Measurements from ENCODE around the gene EXOC4. TPM values are rescaled to one million over a fixed set of nuclear protein-coding genes. Genes with fewer than 3 reads are reported as not detected.

The EXOC4 gene
- total RNA-seq, 1 experiment from 2014 or later = 91.9 TPM

- DNase-seq = no peak
- Mint-ChIP-seq H3K36me3 (ENCODE audit: insufficient read depth, unreplicated experiment) (peaks cover 4% of the 10 kb centered on the region), H3K27ac (ENCODE audit: unreplicated experiment) (no peak overlapping the region), H3K27me3 (ENCODE audit: unreplicated experiment) (no peaks in the 10 kb centered on the region), H3K9me3 (ENCODE audit: low read depth, unreplicated experiment) (no peaks in the 10 kb centered on the region), H3K4me1 (ENCODE audit: low read depth, unreplicated experiment) (peaks cover 35% of the 10 kb centered on the region), H3K4me3 (ENCODE audit: low read depth, unreplicated experiment) (no peak overlapping the region)
- CTCF ChIA-PET = no interaction called here
- BruUV-seq (replicated peaks) = no TSS peak
- intact Hi-C loops (cut with micrococcal nuclease; ENCODE audit: unreplicated experiment) = no loop called here
- TF ChIP-seq, protein P1, sequence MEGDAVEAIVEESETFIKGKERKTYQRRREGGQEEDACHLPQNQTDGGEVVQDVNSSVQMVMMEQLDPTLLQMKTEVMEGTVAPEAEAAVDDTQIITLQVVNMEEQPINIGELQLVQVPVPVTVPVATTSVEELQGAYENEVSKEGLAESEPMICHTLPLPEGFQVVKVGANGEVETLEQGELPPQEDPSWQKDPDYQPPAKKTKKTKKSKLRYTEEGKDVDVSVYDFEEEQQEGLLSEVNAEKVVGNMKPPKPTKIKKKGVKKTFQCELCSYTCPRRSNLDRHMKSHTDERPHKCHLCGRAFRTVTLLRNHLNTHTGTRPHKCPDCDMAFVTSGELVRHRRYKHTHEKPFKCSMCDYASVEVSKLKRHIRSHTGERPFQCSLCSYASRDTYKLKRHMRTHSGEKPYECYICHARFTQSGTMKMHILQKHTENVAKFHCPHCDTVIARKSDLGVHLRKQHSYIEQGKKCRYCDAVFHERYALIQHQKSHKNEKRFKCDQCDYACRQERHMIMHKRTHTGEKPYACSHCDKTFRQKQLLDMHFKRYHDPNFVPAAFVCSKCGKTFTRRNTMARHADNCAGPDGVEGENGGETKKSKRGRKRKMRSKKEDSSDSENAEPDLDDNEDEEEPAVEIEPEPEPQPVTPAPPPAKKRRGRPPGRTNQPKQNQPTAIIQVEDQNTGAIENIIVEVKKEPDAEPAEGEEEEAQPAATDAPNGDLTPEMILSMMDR (IDR thresholded peaks at IDR 0.05; ENCODE audit: unreplicated experiment) = no peak
These were observed 315.7 kb downstream of the EXOC4 start for GRCh38 chr7:133568544-133568943.

- peaks cover 4% of the 10 kb centered on the region for H3K36me3 Mint-ChIP-seq (ENCODE audit: insufficient read depth, unreplicated experiment)
- CTCF ChIA-PET = no interaction called here
- H3K9me3 Mint-ChIP-seq (ENCODE audit: low read depth, unreplicated experiment) = no peaks in the 10 kb centered on the region
- H3K4me1 Mint-ChIP-seq (ENCODE audit: low read depth, unreplicated experiment) = peaks cover 38% of the 10 kb centered on the region
- no TSS peak for BruUV-seq (replicated peaks)
- TF ChIP-seq, protein P1 (IDR thresholded peaks at IDR 0.05; ENCODE audit: unreplicated experiment) = no peak
- intact Hi-C loops (cut with micrococcal nuclease; ENCODE audit: unreplicated experiment) = loop anchor here (5.0 kb wide), 1 partner anchor 177 kb away; no protein-coding TSS in a partner anchor
- H3K27ac Mint-ChIP-seq (ENCODE audit: unreplicated experiment) = peak overlapping the region; percentile 15
- no peaks in the 10 kb centered on the region for H3K27me3 Mint-ChIP-seq (ENCODE audit: unreplicated experiment)
- H3K4me3 Mint-ChIP-seq (ENCODE audit: low read depth, unreplicated experiment) = no peak overlapping the region
- no peak for DNase-seq
These were observed 317.4 kb downstream of the EXOC4 start for GRCh38 chr7:133570321-133570720.

DNA sequence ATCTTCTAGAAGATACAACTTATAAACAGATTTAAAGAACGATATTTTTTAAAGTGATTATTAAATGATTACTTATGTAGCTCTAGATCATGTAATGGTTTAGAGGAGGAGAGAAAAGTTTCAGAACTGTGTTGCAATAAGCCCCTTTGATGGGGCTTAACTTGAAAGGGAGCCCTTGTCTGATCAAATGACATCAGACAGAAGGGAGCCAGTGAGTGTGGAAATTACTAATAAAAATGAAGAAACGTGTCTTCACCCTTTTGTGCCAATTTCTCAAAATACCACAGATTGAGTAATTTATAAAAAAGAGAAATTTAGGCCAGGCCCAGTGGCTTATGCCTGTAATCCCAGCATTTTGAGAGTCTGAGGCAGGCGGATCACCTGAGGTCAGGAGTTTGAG is 318.2 kb downstream of the EXOC4 start:
- intact Hi-C loops (cut with micrococcal nuclease; ENCODE audit: unreplicated experiment) = loop anchor here (5.0 kb wide), 1 partner anchor 176 kb away; no protein-coding TSS in a partner anchor
- H3K27ac Mint-ChIP-seq (ENCODE audit: unreplicated experiment) = no peak overlapping the region
- CTCF ChIA-PET = no interaction called here

GRCh38 chr7:133572087-133572486 is 319.2 kb downstream of the EXOC4 start:
- no peak for DNase-seq
- H3K4me3 Mint-ChIP-seq (ENCODE audit: low read depth, unreplicated experiment) = peak overlapping the region; percentile 41

More for the DNA sequence above, 318.2 kb downstream of the EXOC4 start:
- DNase-seq = no peak
- TF ChIP-seq, protein P1 (IDR thresholded peaks at IDR 0.05; ENCODE audit: unreplicated experiment) = no peak
- Mint-ChIP-seq H3K4me1 (ENCODE audit: low read depth, unreplicated experiment) (peaks cover 38% of the 10 kb centered on the region), H3K27me3 (ENCODE audit: unreplicated experiment) (no peaks in the 10 kb centered on the region), H3K4me3 (ENCODE audit: low read depth, unreplicated experiment) (no peak overlapping the region), H3K36me3 (ENCODE audit: insufficient read depth, unreplicated experiment) (no peaks in the 10 kb centered on the region), H3K9me3 (ENCODE audit: low read depth, unreplicated experiment) (no peaks in the 10 kb centered on the region)
- no TSS peak for BruUV-seq (replicated peaks)

More at GRCh38 chr7:133572087-133572486, 319.2 kb downstream of the EXOC4 start:
- BruUV-seq (replicated peaks) = no TSS peak
- Mint-ChIP-seq H3K9me3 (ENCODE audit: low read depth, unreplicated experiment) (no peaks in the 10 kb centered on the region), H3K4me1 (ENCODE audit: low read depth, unreplicated experiment) (peaks cover 38% of the 10 kb centered on the region), H3K27ac (ENCODE audit: unreplicated experiment) (peak overlapping the region; percentile 82), H3K27me3 (ENCODE audit: unreplicated experiment) (no peaks in the 10 kb centered on the region), H3K36me3 (ENCODE audit: insufficient read depth, unreplicated experiment) (no peaks in the 10 kb centered on the region)
- CTCF ChIA-PET = interaction anchor here (0.7 kb wide), 1 partner anchor 167 kb away, joined by 3 read pairs; no protein-coding TSS in a partner anchor
- TF ChIP-seq, protein P1 (IDR thresholded peaks at IDR 0.05; ENCODE audit: unreplicated experiment) = no peak
- intact Hi-C loops (cut with micrococcal nuclease; ENCODE audit: unreplicated experiment) = loop anchor here (2.0 to 5.0 kb wide), 2 partner anchors 175 to 281 kb away; no protein-coding TSS in a partner anchor

All from Calu3 (cell line).